Esophagus squamous epithelium (tissue), 4 donors: ENCODE measurements around the gene HOXA7.

Experiments
- CTCF ChIP-seq, 6 experiments: fragments of 450-650 bp in 4 of 6; fragments of 200-600 bp in 2 of 6; sonication (generic) in 2 of 6; IDR thresholded peaks; one replicate each; pipeline ENCODE4 v1.5.1; 2016 to 2019; ENCODE audit warnings: antibody characterized with exemption in 6 of 6, mild to moderate bottlenecking in 4 of 6, moderate library complexity in 4 of 6
- POLR2A ChIP-seq, 4 donors: fragments of 450-650 bp; IDR thresholded peaks; one replicate each; pipeline ENCODE4 v1.6.1; 2017; ENCODE audit warnings: antibody characterized with exemption in 4 of 4, mild to moderate bottlenecking in 4 of 4, moderate library complexity in 3 of 4

- TF ChIP-seq CTCF (IDR thresholded peaks at IDR 0.05) = no peak
- TF ChIP-seq POLR2A (IDR thresholded peaks at IDR 0.05) = no peak
Measured at GRCh38 chr7:27118580-27118979, 37.9 kb downstream of the HOXA7 start.
